Activated CD4-positive, alpha-beta T cell treated with anti-CD3 and anti-CD28 coated beads, Interleukin-2, amount 50 U/mL, for 1 hour (primary cell): ENCODE measurements around the gene AQP11.
A peak's percentile ranks its signal among the peaks of the same experiment; 100 is the strongest.
"Not testable (repeated sequence)": the region's sequence is repeated elsewhere in the genome, so short reads cannot be mapped to it uniquely, and the experiment has no call there.

Experiments
- DNase-seq: peaks from one replicate; pipeline ENCODE4 v3.0.0-alpha.2; 2020

AQP11 gene

GRCh38 chr11:77593883-77594282 lies 4.1 kb downstream of the AQP11 start:
- no peak for DNase-seq

- DNase-seq = no peak
Measured at GRCh38 chr11:77596626-77597025, 6.9 kb downstream of the AQP11 start.

GRCh38 chr11:77598195-77598594 lies 8.4 kb downstream of the AQP11 start:
- no peak for DNase-seq

- DNase-seq = no peak
Measured at GRCh38 chr11:77602381-77603088, 12.8 kb downstream of the AQP11 start.

- no peak for DNase-seq
Measured at GRCh38 chr11:77604281-77604680, 14.5 kb downstream of the AQP11 start.

GRCh38 chr11:77609234-77609633 lies 19.5 kb downstream of the AQP11 start:
- no peak for DNase-seq

GRCh38 chr11:77611921-77612320 lies 22.2 kb downstream of the AQP11 start:
- DNase-seq = no peak

GRCh38 chr11:77617892-77618291 lies 28.1 kb downstream of the AQP11 start:
- DNase-seq = no peak

GRCh38 chr11:77619576-77620198 lies 29.9 kb downstream of the AQP11 start:
- no peak for DNase-seq

- no peak for DNase-seq
Measured at GRCh38 chr11:77630157-77630710, 40.5 kb downstream of the AQP11 start.

- DNase-seq = not testable (repeated sequence)
Measured at GRCh38 chr11:77633926-77634325, 44.2 kb downstream of the AQP11 start.

- no peak for DNase-seq
Measured at GRCh38 chr11:77636731-77637344, 47.1 kb downstream of the AQP11 start.

GRCh38 chr11:77637345-77638165 lies 47.8 kb downstream of the AQP11 start, which contains the start of gene CLNS1A:
Gene CLNS1A, minus strand, starts transcription at chr11:77637794. Its CDS starts 80 bp downstream, at chr11:77637714.
- peak; percentile 72 for DNase-seq

- DNase-seq = no peak
Measured at GRCh38 chr11:77642228-77642627, 52.5 kb downstream of the AQP11 start.

- no peak for DNase-seq
Measured at GRCh38 chr11:77644887-77645286, 55.1 kb downstream of the AQP11 start.

GRCh38 chr11:77647654-77648305 lies 58.0 kb downstream of the AQP11 start:
- DNase-seq = no peak

GRCh38 chr11:77650123-77650522 lies 60.4 kb downstream of the AQP11 start:
- no peak for DNase-seq

- no peak for DNase-seq
Measured at GRCh38 chr11:77654770-77655434, 65.1 kb downstream of the AQP11 start.

GRCh38 chr11:77656362-77656761 lies 66.6 kb downstream of the AQP11 start:
- DNase-seq = no peak

- no peak for DNase-seq
Measured at GRCh38 chr11:77658213-77659013, 68.7 kb downstream of the AQP11 start.
